ENCODE measurements around the gene DLG2. TPM values are rescaled to one million over a fixed set of nuclear protein-coding genes. Genes with fewer than 3 reads are reported as not detected.

The DLG2 gene
- total RNA-seq, 1 donor from 2014 or later: 6.7 TPM

- H3K27ac Mint-ChIP-seq: no peak overlapping the region
- peaks cover 6% of the 10 kb centered on the region for H3K9me3 Mint-ChIP-seq
- TF ChIP-seq CTCF (IDR thresholded peaks at IDR 0.05; ENCODE audit: unreplicated experiment): no peak
- peaks cover 4% of the 10 kb centered on the region for H3K4me1 Mint-ChIP-seq
- no peak for DNase-seq (ENCODE audit: low spot score in 2 of 2, unreplicated experiment in 2 of 2)
- H3K36me3 Mint-ChIP-seq: no peaks in the 10 kb centered on the region
- peaks cover 2% of the 10 kb centered on the region for H3K27me3 Mint-ChIP-seq (ENCODE audit: low read depth)
- H3K4me3 Mint-ChIP-seq: no peak overlapping the region
These were observed 1046.7 kb downstream of the DLG2 start for GRCh38 chr11:84580428-84580827.

- Mint-ChIP-seq H3K9me3 (peaks cover 6% of the 10 kb centered on the region), H3K27ac (no peak overlapping the region), H3K4me1 (no peaks in the 10 kb centered on the region), H3K27me3 (ENCODE audit: low read depth) (peaks cover 6% of the 10 kb centered on the region), H3K36me3 (no peaks in the 10 kb centered on the region), H3K4me3 (no peak overlapping the region)
- DNase-seq (ENCODE audit: low spot score in 2 of 2, unreplicated experiment in 2 of 2): no peak
- no peak for TF ChIP-seq CTCF (IDR thresholded peaks at IDR 0.05; ENCODE audit: unreplicated experiment)
These were observed 1053.3 kb downstream of the DLG2 start for GRCh38 chr11:84573868-84574267.

- Mint-ChIP-seq H3K9me3 (no peaks in the 10 kb centered on the region), H3K27ac (no peak overlapping the region), H3K36me3 (no peaks in the 10 kb centered on the region), H3K27me3 (ENCODE audit: low read depth) (peaks cover 2% of the 10 kb centered on the region), H3K4me1 (peaks cover 4% of the 10 kb centered on the region), H3K4me3 (no peak overlapping the region)
- no peak for DNase-seq (ENCODE audit: low spot score in 2 of 2, unreplicated experiment in 2 of 2)
- no peak for TF ChIP-seq CTCF (IDR thresholded peaks at IDR 0.05; ENCODE audit: unreplicated experiment)
These were observed 1060.5 kb downstream of the DLG2 start for GRCh38 chr11:84566671-84567070.

GRCh38 chr11:84564867-84565184, 1062.3 kb downstream of the DLG2 start:
- peak; percentile 54 for TF ChIP-seq CTCF (IDR thresholded peaks at IDR 0.05; ENCODE audit: unreplicated experiment)
- Mint-ChIP-seq H3K27me3 (ENCODE audit: low read depth) (peaks cover 12% of the 10 kb centered on the region), H3K4me1 (peaks cover 4% of the 10 kb centered on the region), H3K27ac (no peak overlapping the region), H3K36me3 (no peaks in the 10 kb centered on the region), H3K9me3 (no peaks in the 10 kb centered on the region), H3K4me3 (no peak overlapping the region)
- DNase-seq (ENCODE audit: low spot score in 2 of 2, unreplicated experiment in 2 of 2): no peak

GRCh38 chr11:84564180-84564866, 1062.8 kb downstream of the DLG2 start:
- H3K4me3 Mint-ChIP-seq: no peak overlapping the region
- peaks cover 12% of the 10 kb centered on the region for H3K27me3 Mint-ChIP-seq (ENCODE audit: low read depth)
- H3K36me3 Mint-ChIP-seq: no peaks in the 10 kb centered on the region
- no peak overlapping the region for H3K27ac Mint-ChIP-seq
- peak; percentile 95 for TF ChIP-seq CTCF (IDR thresholded peaks at IDR 0.05; ENCODE audit: unreplicated experiment)
- peaks cover 4% of the 10 kb centered on the region for H3K4me1 Mint-ChIP-seq
- DNase-seq (ENCODE audit: low spot score in 2 of 2, unreplicated experiment in 2 of 2): peak in 1 of 2 experiments; percentile 45
- H3K9me3 Mint-ChIP-seq: no peaks in the 10 kb centered on the region

- Mint-ChIP-seq H3K4me1 (peaks cover 4% of the 10 kb centered on the region), H3K27me3 (ENCODE audit: low read depth) (peaks cover 12% of the 10 kb centered on the region), H3K36me3 (no peaks in the 10 kb centered on the region), H3K27ac (no peak overlapping the region), H3K9me3 (no peaks in the 10 kb centered on the region), H3K4me3 (no peak overlapping the region)
- DNase-seq (ENCODE audit: low spot score in 2 of 2, unreplicated experiment in 2 of 2): no peak
- TF ChIP-seq CTCF (IDR thresholded peaks at IDR 0.05; ENCODE audit: unreplicated experiment): no peak
These were observed 1063.8 kb downstream of the DLG2 start for GRCh38 chr11:84563356-84563755.

Measured in mesothelial cell of epicardium (in vitro differentiated cells).